Measurements from ENCODE around the gene EMX2. TPM values are rescaled to one million over a fixed set of nuclear protein-coding genes. Genes with fewer than 3 reads are reported as not detected.

EMX2 gene
- total and polyA plus RNA-seq, 9 donors, result 5.7 to 12.5 (median 8.3) TPM

DNA sequence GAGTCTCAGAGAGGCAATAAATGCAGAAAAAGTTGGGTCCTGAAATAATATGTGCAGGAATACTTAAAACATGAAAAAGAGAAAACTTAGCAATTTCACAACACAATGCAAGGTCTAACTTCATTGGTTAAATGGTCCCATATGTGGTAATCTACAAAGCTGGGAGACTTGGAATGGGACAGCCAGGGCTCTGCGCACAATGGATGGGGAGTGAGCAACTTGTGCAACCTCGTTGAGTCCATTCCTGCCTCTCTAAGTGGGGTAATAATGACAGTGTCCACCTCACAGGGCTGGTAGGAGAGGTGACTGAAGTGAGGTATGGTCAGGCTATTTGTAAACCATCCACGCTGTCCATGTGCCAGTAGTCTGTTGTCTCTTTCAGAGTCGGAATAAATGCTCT lies 11.8 kb upstream of the EMX2 start:
- H3K4me3 ChIP-seq (ENCODE audit: low read length), result no peak overlapping the region
- peaks cover 63% of the 10 kb centered on the region for H3K27me3 ChIP-seq (ENCODE audit: control insufficient read depth, insufficient read depth, low read length)
- H3K4me1 ChIP-seq (ENCODE audit: control insufficient read depth, insufficient read depth, low read length), result peaks cover 20% of the 10 kb centered on the region
- no peaks in the 10 kb centered on the region for H3K9me3 ChIP-seq (replicated peaks; ENCODE audit: control insufficient read depth, low read depth, low read length)
- no peaks in the 10 kb centered on the region for H3K36me3 ChIP-seq (ENCODE audit: control insufficient read depth, insufficient read depth, low read length)
- DNase-seq, result no peak
- WGBS (ENCODE audit: insufficient coverage), result 56% methylated on average over 2 of the region's 4 CpGs
- no peak overlapping the region for H3K27ac ChIP-seq (ENCODE audit: low read length)

DNA sequence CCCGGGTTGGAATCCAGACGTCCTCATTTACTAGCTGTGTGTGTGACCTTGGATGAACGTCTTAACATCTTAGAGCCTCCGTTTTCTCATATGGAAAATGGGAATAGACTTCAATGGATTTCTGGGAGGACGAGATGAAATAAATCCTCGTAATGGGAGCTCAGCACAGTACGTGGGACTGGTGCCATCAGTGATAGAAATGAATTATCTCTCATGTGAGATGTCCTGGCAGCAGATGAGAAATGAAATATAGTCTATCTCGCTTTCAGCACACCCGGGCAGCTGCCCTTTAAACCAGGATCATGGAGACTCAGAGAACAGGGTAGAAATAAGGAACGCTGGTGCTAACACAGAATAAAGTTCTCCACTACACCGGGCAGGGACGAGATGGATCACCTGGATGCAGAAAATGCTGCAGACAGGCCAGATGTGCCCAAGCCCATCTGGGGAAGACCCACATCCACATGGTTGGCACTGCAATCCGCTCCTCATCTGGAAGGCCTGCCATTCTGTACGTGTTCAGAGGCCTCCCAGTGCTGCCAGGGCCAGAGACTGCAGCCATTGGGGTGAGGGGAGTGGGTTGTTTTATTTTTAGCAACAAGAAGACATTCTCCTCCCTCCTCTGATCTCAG lies 11.1 kb upstream of the EMX2 start:
- Histone ChIP-seq H3K36me3 (ENCODE audit: control insufficient read depth, insufficient read depth, low read length) (no peaks in the 10 kb centered on the region), H3K27me3 (ENCODE audit: control insufficient read depth, insufficient read depth, low read length) (peaks cover 70% of the 10 kb centered on the region), H3K4me1 (ENCODE audit: control insufficient read depth, insufficient read depth, low read length) (peaks cover 25% of the 10 kb centered on the region), H3K9me3 (replicated peaks; ENCODE audit: control insufficient read depth, low read depth, low read length) (no peaks in the 10 kb centered on the region), H3K4me3 (ENCODE audit: low read length) (no peak overlapping the region), H3K27ac (ENCODE audit: low read length) (no peak overlapping the region)
- 49% methylated on average over 11 of the region's 14 CpGs for WGBS (ENCODE audit: insufficient coverage)
- no peak for DNase-seq

DNA sequence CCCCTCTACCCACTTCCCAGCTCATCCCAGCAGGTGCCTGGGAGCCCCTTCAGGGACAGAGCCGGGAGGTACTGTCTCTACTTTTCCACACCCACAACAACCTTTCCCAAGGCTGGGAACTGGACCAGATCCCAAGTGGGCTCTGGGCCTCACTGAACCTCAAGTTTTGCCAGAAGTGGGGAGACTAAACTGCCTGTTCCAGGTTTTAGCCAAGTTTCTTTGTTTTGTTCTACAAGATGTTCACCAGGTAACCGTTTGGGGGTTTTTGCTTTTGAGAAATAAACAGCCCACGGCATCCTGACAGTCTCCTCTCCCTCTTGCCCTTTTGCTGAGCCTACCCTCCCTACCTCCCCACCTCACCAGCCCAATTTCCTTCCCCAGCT lies 10.6 kb upstream of the EMX2 start:
- no peak for DNase-seq

DNA sequence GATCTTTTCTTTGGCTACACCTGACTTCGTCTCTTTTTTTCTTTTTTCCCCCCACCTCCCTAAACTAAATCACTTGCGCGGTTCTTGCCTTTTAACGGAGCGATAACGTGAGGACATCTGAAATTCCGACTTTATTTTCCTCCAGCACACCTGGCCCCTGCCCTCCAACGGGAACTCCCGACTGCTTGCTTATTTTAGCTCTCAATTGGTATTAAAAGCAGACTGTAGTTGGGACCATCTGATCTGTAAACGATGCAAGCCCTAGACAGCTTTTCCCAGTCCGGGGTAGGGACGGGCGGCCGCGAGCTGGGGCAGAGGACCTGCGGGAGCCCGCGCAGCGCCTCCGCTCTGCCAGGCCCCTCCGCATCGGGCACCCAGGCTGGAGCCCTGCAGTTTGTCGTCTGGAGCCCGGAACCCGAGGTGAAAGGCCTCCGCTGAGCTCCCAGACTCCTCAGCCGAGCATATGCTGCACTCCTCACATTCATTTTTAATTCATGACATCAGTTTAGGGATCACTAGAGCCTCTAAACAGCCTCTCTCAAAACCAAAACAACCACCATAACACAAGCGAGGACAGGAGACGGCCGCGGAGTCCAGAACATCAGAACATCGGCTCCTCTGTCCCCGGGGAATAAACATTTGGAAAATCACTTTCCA lies 10.0 kb upstream of the EMX2 start:
- H3K4me3 ChIP-seq (ENCODE audit: low read length), result no peak overlapping the region

More for the DNA sequence above, 10.6 kb upstream of the EMX2 start:
- Histone ChIP-seq H3K9me3 (replicated peaks; ENCODE audit: control insufficient read depth, low read depth, low read length) (no peaks in the 10 kb centered on the region), H3K27ac (ENCODE audit: low read length) (no peak overlapping the region), H3K36me3 (ENCODE audit: control insufficient read depth, insufficient read depth, low read length) (no peaks in the 10 kb centered on the region), H3K4me3 (ENCODE audit: low read length) (no peak overlapping the region), H3K27me3 (ENCODE audit: control insufficient read depth, insufficient read depth, low read length) (peaks cover 75% of the 10 kb centered on the region), H3K4me1 (ENCODE audit: control insufficient read depth, insufficient read depth, low read length) (peaks cover 26% of the 10 kb centered on the region)
- 63% methylated on average over 1 of the region's 3 CpGs for WGBS (ENCODE audit: insufficient coverage)

DNA sequence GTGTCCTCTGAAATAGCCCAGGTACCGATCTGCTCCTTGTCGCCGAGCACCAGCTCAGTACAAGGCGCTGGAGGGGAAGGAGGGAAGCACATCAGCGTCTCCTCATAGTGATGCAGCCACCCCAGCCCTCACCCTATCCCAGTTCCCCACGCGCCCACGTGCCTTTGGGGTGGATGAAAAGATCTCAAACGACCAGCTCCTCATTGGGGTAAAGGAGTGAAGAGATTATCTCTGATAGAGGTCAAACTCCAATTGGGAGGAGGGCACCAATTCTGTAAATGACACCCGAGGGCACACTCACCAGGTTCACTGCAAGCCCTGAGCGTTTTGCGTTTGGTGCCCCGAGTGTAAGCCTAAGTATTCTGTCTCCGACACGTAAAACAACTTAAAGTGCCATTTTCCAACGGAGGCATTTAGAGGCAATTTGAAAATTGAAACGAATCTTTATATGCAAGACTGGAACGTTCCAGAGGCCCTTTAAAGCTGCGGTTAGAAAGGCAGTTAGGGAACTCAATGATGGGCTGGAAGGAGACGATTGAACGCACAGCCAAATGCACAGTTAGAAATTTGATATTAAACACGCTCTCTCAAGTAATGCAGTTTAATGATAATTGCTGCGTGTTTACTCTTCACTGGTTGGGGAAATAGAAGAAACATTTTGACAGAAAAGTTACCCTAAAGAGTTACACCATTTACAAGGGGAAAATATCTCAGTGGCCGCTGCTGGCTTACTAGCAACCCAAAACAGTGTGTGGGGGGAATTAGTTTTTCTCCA lies 8.9 kb upstream of the EMX2 start:
- peaks cover 86% of the 10 kb centered on the region for H3K27me3 ChIP-seq (ENCODE audit: control insufficient read depth, insufficient read depth, low read length)
- 27% methylated on average over 10 of the region's 24 CpGs for WGBS (ENCODE audit: insufficient coverage)
- peaks cover 35% of the 10 kb centered on the region for H3K4me1 ChIP-seq (ENCODE audit: control insufficient read depth, insufficient read depth, low read length)
- no peaks in the 10 kb centered on the region for H3K36me3 ChIP-seq (ENCODE audit: control insufficient read depth, insufficient read depth, low read length)
- H3K4me3 ChIP-seq (ENCODE audit: low read length), result no peak overlapping the region
- no peaks in the 10 kb centered on the region for H3K9me3 ChIP-seq (replicated peaks; ENCODE audit: control insufficient read depth, low read depth, low read length)
- DNase-seq, result no peak
- H3K27ac ChIP-seq (ENCODE audit: low read length), result no peak overlapping the region

More for the DNA sequence above, 10.0 kb upstream of the EMX2 start:
- Histone ChIP-seq H3K27ac (ENCODE audit: low read length) (no peak overlapping the region), H3K4me1 (ENCODE audit: control insufficient read depth, insufficient read depth, low read length) (peaks cover 31% of the 10 kb centered on the region), H3K36me3 (ENCODE audit: control insufficient read depth, insufficient read depth, low read length) (no peaks in the 10 kb centered on the region), H3K9me3 (replicated peaks; ENCODE audit: control insufficient read depth, low read depth, low read length) (no peaks in the 10 kb centered on the region), H3K27me3 (ENCODE audit: control insufficient read depth, insufficient read depth, low read length) (peaks cover 80% of the 10 kb centered on the region)
- no peak for DNase-seq
- WGBS (ENCODE audit: insufficient coverage), result 18% methylated on average over 31 of the region's 33 CpGs

DNA sequence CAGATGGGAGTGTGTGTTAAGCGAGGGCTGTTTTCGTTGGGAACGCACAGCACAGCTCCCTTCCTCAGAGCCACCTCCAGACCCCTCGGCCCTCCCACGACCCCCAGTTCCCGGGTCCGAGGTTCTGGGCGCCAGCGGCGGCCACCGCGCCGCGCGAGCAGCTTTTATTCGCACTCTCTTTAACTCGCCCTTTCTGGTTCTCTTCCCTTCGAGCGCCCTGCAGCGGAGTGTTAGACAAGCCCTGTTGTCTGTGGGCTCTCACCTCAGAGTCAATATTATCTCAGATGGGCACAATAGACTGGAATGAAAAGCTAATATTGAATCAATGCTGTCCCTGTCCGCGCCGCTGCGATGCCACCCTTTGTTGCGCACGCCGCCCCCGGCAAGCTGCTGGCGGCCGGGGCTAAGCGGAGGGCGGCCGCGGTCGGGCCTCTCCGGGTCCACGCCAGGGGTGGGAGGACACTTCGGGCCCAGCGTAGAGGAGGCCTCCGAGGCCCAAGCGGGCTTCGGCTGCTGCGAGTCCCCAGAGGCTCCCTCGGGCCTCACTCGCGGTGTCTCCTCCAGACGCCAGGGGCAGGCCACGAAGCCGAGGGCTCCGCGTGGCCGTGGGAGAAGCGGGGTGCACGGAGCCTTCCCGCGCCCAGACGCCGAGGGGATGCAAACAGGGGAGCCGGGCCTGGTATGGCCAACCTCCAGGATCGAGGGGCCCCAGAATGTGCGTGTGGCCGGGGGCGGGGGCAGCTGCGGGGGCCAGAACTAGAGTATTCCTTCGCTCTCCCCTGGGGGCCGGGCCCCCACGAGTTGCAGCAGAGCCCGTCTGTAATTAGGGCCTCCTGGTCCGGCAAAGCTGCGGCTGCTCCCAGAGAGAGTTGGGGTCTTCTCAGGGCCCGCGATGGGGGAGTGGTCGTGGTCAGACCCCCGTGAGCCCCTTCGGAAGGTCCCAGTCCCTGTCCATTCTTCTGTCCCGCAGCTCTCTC lies 7.9 kb upstream of the EMX2 start:
- Histone ChIP-seq H3K27me3 (ENCODE audit: control insufficient read depth, insufficient read depth, low read length) (peaks cover 90% of the 10 kb centered on the region), H3K27ac (ENCODE audit: low read length) (no peak overlapping the region), H3K4me3 (ENCODE audit: low read length) (peak overlapping the region; percentile 35), H3K36me3 (ENCODE audit: control insufficient read depth, insufficient read depth, low read length) (no peaks in the 10 kb centered on the region), H3K4me1 (ENCODE audit: control insufficient read depth, insufficient read depth, low read length) (peaks cover 35% of the 10 kb centered on the region), H3K9me3 (replicated peaks; ENCODE audit: control insufficient read depth, low read depth, low read length) (no peaks in the 10 kb centered on the region)
- WGBS (ENCODE audit: insufficient coverage), result 9% methylated on average over 67 of the region's 76 CpGs
- no peak for DNase-seq

DNA sequence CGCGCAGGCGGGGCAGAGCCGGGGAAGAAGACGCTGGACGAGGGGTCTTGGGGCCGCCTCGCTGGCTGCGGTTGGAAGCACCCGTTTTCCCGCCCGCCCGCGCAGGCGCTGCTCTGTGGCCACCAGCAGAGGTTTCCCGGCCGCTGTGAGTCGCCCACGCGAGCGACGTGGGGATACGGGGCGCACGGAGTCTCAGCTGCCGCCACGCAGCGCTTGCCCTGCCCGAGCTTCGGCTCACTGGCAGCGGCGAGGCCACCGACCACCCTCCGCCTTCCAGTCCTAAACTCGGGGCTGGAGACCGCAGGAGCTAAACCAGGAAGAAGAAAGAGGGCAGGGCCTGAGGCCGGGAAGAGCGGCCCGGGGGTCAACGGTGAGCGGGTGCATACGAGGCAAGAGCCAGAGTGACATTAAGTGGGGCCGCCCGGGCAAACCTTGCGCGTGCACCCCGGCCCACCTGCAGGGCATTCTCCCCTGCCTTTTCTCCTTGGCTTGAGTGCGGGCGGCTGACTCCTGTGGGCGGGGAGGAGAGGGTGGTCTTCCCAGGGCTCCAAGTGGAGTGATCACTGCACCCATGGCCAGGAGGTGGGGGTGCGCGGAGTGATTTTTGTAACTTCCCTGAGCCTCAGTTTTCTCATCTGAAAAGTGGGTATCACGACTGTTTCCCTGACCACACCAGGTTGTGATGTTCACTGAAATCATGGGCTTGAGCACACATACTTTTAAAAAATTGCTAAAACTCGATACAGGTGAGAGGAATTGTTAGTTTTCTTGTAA lies 7.1 kb upstream of the EMX2 start:
- Histone ChIP-seq H3K4me3 (ENCODE audit: low read length) (peak overlapping the region; percentile 35), H3K36me3 (ENCODE audit: control insufficient read depth, insufficient read depth, low read length) (no peaks in the 10 kb centered on the region), H3K4me1 (ENCODE audit: control insufficient read depth, insufficient read depth, low read length) (peaks cover 37% of the 10 kb centered on the region), H3K27ac (ENCODE audit: low read length) (no peak overlapping the region), H3K27me3 (ENCODE audit: control insufficient read depth, insufficient read depth, low read length) (peaks cover 96% of the 10 kb centered on the region), H3K9me3 (replicated peaks; ENCODE audit: control insufficient read depth, low read depth, low read length) (no peaks in the 10 kb centered on the region)
- under 1% methylated on average over 41 of the region's 54 CpGs for WGBS (ENCODE audit: insufficient coverage)
- DNase-seq, result no peak

DNA sequence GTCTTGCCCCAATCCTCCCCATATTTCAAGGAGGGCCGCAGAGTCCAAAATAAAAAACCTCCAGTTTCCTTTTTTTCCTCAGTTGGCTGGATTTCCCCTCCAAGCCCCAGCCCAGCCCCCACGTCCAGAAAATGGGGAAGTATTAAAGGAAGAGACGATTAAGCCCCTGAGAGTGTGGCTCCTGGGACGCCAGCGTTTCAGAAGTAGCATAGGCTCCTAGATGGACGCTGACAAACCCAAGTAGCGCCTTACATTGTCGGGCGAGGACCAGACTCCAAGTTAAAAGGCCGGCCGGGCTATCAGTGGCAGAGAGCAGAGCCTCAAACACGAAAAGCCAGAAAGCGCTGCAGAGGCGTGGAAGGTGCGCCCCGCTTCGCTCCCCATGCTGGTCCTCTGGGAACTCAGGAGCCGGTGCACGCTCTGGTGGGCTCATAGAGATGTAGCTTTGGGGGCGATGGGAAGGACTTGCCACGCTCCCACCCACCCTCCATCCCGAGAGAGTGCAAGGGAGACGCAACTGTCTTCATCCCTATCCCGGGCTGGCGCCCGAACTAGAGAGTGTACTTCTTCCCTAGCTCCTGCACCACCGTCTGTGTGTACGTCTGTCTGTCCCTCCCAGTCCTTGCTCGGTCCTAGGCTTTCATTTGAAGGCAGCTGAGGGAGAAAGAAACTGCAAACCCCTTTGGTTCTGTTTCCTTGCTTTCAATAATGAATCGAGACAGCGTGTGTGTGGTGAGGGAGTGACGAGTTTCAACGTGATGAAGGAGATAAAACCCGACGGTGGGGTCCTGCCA lies 6.3 kb upstream of the EMX2 start:
- DNase-seq, result no peak
- peaks cover 42% of the 10 kb centered on the region for H3K4me1 ChIP-seq (ENCODE audit: control insufficient read depth, insufficient read depth, low read length)
- no peaks in the 10 kb centered on the region for H3K36me3 ChIP-seq (ENCODE audit: control insufficient read depth, insufficient read depth, low read length)
- 33% methylated on average over 26 of the region's 35 CpGs for WGBS (ENCODE audit: insufficient coverage)
- no peaks in the 10 kb centered on the region for H3K9me3 ChIP-seq (replicated peaks; ENCODE audit: control insufficient read depth, low read depth, low read length)
- H3K4me3 ChIP-seq (ENCODE audit: low read length), result no peak overlapping the region
- peaks cover 97% of the 10 kb centered on the region for H3K27me3 ChIP-seq (ENCODE audit: control insufficient read depth, insufficient read depth, low read length)
- H3K27ac ChIP-seq (ENCODE audit: low read length), result no peak overlapping the region
